MM.1S (cell line): Measurements from ENCODE around the gene ARPC5L.

Source experiments
- CTCF ChIP-seq: fragments of 300-600 bp; sonication (generic); IDR thresholded peaks from 2 replicates; pipeline ENCODE4 v1.5.1; 2016; ENCODE audit warnings: antibody characterized with exemption, low read length, mixed read lengths
- EZH2phosphoT487 ChIP-seq: fragments of 300-600 bp; sonication (generic); IDR thresholded peaks from 2 replicates; pipeline ENCODE4 v1.6.1; 2018; ENCODE audit warnings: antibody characterized with exemption, low read length

- no peak for TF ChIP-seq EZH2phosphoT487
- TF ChIP-seq CTCF: no peak
Observed at GRCh38 chr9:124881138-124881743, 19.3 kb downstream of the ARPC5L start.
